Measurements from ENCODE around the gene MATN4.

MATN4 gene

DNA sequence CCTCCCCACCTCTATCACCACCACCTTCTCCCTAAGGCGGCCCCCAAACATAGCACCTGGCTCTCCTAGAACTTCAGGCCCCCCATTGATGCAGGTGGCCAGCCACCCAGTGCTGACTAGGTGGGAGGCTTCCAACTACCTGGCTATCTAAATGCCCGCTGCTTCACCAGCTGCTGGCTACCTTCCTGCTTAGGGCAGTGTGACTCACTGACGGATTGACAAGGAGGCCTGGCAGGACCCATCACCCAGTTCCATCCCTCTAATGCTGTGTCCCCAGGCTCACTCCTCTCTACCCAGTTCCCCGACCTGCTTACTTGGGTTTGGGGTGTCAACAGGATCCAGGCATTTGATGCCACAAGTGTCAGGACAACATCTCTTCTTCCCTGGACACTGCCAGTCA is 54.8 kb downstream of the MATN4 start:
- DNase-seq (ENCODE audit: low spot score) = no peak

DNA sequence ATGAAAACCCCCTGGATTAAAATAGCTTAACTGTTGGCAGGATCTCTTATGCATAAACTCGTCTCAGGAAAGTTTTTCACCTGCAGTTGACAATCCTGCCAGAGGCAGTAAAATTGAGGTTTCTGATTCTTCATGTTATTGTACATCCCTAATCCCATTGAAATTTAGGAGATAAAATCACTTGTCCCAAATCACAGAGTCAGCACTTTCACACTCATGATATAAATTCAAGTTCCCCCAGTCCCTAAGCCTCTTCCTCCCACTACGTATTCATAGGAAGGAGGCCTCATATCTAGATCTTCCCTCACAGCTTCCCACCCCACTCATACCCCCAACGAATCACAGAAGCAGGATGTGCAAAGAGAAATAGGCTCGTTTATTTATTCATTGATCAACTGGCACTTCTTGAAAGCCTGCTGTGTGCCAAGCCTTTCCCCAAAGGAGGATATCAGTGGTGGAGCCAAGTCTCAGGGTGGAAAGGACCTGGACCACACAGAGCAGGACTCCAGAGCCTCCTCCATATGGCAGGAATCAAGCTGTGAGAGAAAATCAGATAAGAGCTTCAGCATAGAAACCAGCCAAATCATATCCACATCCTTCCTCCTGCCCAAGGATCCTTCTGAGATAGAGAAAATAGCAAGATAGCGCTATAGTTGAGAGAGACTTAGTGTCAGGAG is 56.1 kb downstream of the MATN4 start:
- DNase-seq (ENCODE audit: low spot score) = no peak

DNA sequence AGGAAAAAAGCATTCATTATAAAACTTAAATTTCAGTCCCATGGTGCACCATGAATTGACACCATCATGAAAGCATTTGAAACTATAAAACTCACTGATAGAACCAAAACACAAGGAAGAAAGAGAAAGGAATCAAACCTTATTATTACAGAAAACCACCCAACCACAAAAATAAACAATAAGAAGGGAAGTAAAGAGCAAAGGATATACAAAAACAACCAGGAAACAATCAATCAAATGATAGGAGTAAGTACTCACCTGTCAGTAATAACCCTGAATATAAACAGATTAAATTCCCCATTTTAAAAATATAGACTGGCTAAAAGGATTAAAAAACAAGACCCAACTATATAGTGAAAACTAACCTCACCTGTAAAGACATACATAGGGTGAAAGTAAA is 59.5 kb downstream of the MATN4 start:
- no peak for DNase-seq (ENCODE audit: low spot score)

DNA sequence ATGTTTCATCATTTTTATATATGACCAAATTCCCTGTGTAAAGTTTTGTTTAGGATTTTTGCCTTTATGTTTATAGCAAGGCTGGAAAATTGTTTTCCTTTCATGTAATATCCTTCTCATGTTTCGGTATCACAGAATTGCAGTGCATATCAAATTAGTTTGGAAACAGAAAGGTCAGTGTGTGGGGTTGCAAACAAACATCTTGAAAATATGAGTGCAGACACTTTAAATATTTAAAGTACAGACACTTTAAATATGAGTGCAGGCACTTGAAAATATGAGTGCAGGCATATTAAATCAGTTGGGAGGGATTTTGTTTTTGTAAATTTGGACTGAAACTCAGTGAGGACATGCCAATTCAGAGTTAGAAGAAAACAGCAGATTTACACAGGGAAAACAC is 60.2 kb downstream of the MATN4 start:
- DNase-seq (ENCODE audit: low spot score) = no peak

DNA sequence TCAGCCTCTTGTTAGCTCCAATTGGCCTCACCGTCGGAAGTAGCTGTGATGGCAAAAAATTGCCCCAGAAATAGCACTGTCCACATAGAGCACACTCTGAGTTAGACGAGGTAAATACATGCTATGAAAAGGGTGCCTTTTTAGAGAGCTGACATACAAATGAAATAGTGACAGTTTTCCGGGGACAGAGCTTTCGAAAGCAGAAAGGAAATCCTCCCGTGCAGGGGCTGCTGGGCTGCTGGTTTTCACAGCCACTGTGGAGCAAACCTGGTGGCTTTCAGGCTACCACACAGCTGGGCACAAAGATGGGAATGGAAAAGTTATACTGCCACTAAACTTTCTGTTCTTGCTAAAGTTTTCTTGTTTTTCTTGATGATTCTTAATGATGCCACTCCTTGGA is 62.0 kb downstream of the MATN4 start:
- no peak for DNase-seq (ENCODE audit: low spot score)

All from SK-N-DZ (cell line).